Vagina (tissue), 2 donors: ENCODE data around the gene FOXA3.

Experiments used
- CTCF ChIP-seq, 3 experiments: fragments of 450-650 bp in 2 of 3; fragments of 200-600 bp in 1 of 3; sonication (generic) in 1 of 3; IDR thresholded peaks; one replicate each; pipeline ENCODE4 v1.5.1; 2017 to 2019; ENCODE audit warnings: antibody characterized with exemption in 3 of 3, mild to moderate bottlenecking in 2 of 3, moderate library complexity in 2 of 3
- POLR2A ChIP-seq, 2 donors: fragments of 450-650 bp; IDR thresholded peaks; one replicate each; pipeline ENCODE4 v1.6.1; 2017; ENCODE audit warnings: antibody characterized with exemption in 2 of 2, mild to moderate bottlenecking in 2 of 2, moderate library complexity in 2 of 2
- POLR2AphosphoS5 ChIP-seq, 2 donors: sonication (generic); formaldehyde crosslinking; IDR thresholded peaks; one replicate each; pipeline ENCODE4 v1.9.0; 2017; ENCODE audit warnings: antibody characterized with exemption in 2 of 2, mild to moderate bottlenecking in 2 of 2, low read depth in 1 of 2; ENCODE audit not compliant: insufficient read depth in 1 of 2

DNA sequence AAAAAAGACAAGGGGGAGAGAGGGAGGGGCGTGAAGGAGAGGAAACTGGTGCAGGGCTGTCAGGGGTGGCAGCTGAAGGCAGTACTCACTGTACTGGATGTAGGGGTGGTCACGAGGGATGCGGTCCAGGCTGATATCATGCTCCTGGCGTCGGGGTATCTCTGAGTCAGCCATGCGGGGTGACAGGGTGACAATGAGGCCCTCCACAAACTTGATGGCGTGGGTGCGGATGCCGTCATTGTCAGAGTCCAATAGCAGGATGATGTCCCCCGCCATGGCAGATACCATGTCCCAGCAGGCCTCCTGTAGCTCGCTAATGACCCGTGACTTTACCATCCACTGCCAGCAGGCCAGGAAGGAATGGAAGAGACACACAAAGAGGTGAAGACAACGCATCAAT is 16.5 kb upstream of the FOXA3 start:
- no peak for TF ChIP-seq CTCF (IDR thresholded peaks at IDR 0.05)
- no peak for TF ChIP-seq POLR2AphosphoS5 (IDR thresholded peaks at IDR 0.05; ENCODE audit: insufficient read depth in 1 of 2, low read depth in 1 of 2)
- no peak for TF ChIP-seq POLR2A (IDR thresholded peaks at IDR 0.05)
